GM23338 (cell line): ENCODE measurements around the gene NCOR2.

ENCODE experiments used
- CREB1 ChIP-seq: fragments of 250-450 bp; sonication (Bioruptor Pico); IDR thresholded peaks from 2 replicates; pipeline ENCODE4 v1.5.0; 2020; ENCODE audit warnings: low read depth, mild to moderate bottlenecking, moderate library complexity
- CTCF ChIP-seq, 2 experiments: fragments of 200-600 bp in 1 of 2; sonication (generic) in 1 of 2; conservative IDR thresholded peaks; 2 replicates each; pipeline versions ENCODE4 v1.5.1 to v1.6.1; 2016 to 2017; ENCODE audit warnings: antibody characterized with exemption in 2 of 2, low read depth in 2 of 2, mild to moderate bottlenecking in 2 of 2, moderate library complexity in 1 of 2
- EZH2 ChIP-seq: fragments of 200-600 bp; sonication (generic); IDR thresholded peaks from one replicate; pipeline ENCODE4 v1.8.0; 2017; ENCODE audit warnings: antibody characterized with exemption, mild to moderate bottlenecking, low read depth; ENCODE audit not compliant: unreplicated experiment
- JUNB ChIP-seq: IDR thresholded peaks from one replicate; pipeline ENCODE4 v1.6.1; 2016; ENCODE audit warnings: antibody characterized with exemption; ENCODE audit not compliant: unreplicated experiment
- POLR2AphosphoS5 ChIP-seq: IDR thresholded peaks from 2 replicates; pipeline ENCODE4 v1.6.1; 2016; ENCODE audit warnings: antibody characterized with exemption, low read depth
- REST ChIP-seq: IDR thresholded peaks from one replicate; pipeline ENCODE4 v1.6.1; 2018; ENCODE audit warnings: antibody characterized with exemption; ENCODE audit not compliant: unreplicated experiment
- ZNF331 ChIP-seq: fragments of 250-450 bp; sonication (Bioruptor Pico); IDR thresholded peaks from 2 replicates; pipeline ENCODE4 v1.5.0; 2020; ENCODE audit warnings: low read depth, mild to moderate bottlenecking, moderate library complexity

GRCh38 chr12:124560146-124560890 is 7.1 kb downstream of the NCOR2 start:
- TF ChIP-seq CREB1 (CRISPR knock-in tag) = no peak
- no peak for TF ChIP-seq JUNB
- no peak for TF ChIP-seq CTCF (conservative IDR thresholded peaks at IDR 0.05; ENCODE audit: low read depth in 2 of 2)
- no peak for TF ChIP-seq EZH2
- TF ChIP-seq POLR2AphosphoS5 = no peak
- TF ChIP-seq REST = no peak
- TF ChIP-seq ZNF331 (CRISPR knock-in tag) = no peak
